OCI-LY3 (cell line): ENCODE data around the gene NRAP.

Source experiments
- CTCF ChIP-seq: fragments of 200-600, 300-600 bp; sonication (generic); IDR thresholded peaks from 2 replicates; pipeline ENCODE4 v1.5.1; 2014; ENCODE audit warnings: antibody characterized with exemption, low read length, low read depth
- EZH2phosphoT487 ChIP-seq: fragments of 200-600 bp; shearing (Covaris generic); IDR thresholded peaks from 2 replicates; pipeline ENCODE4 v1.6.1; 2018; ENCODE audit warnings: antibody characterized with exemption, mixed run types, low read depth

- TF ChIP-seq CTCF (no peak), EZH2phosphoT487 (no peak)
Observed at GRCh38 chr10:113557903-113558321, 105.9 kb downstream of the NRAP start.
